ENCODE data around the gene CBX4.

CBX4 gene

GRCh38 chr17:79786930-79787643, 52.2 kb downstream of the CBX4 start:
- no peak for DNase-seq (ENCODE audit: low spot score)

- no peak for DNase-seq (ENCODE audit: low spot score)
These were observed 53.1 kb downstream of the CBX4 start for GRCh38 chr17:79785900-79786810.

- no peak for DNase-seq (ENCODE audit: low spot score)
These were observed 54.0 kb downstream of the CBX4 start for GRCh38 chr17:79785017-79785899.

GRCh38 chr17:79784353-79785016, 54.8 kb downstream of the CBX4 start:
- no peak for DNase-seq (ENCODE audit: low spot score)

- no peak for DNase-seq (ENCODE audit: low spot score)
These were observed 55.3 kb downstream of the CBX4 start for GRCh38 chr17:79783891-79784290.

Data from left forelimb (tissue), 1 donor.